NCI-H1105 treated with DMSO at 0.1 percent for 48 hours (cell line): ENCODE data around the gene SKP2.
"Not testable (repeated sequence)": the region's sequence is repeated elsewhere in the genome, so short reads cannot be mapped to it uniquely, and the experiment has no call there.

Experiments
- DNase-seq: peaks from one replicate; lab custom pipeline; 2025; lab: John Stamatoyannopoulos, UW

The SKP2 gene

GRCh38 chr5:36151434-36152323 is at the start of gene SKP2, which contains the start of gene LMBRD2:
TSS of gene SKP2 (plus strand) at chr5:36152111. CDS start at chr5:36152263, 152 bp downstream.
TSS of gene LMBRD2 (minus strand) at chr5:36151887. CDS start at chr5:36143349, 8,538 bp downstream.
- peak; percentile 99 for DNase-seq

GRCh38 chr5:36105819-36106218 is 46.1 kb upstream of the SKP2 start:
- no peak for DNase-seq

DNA sequence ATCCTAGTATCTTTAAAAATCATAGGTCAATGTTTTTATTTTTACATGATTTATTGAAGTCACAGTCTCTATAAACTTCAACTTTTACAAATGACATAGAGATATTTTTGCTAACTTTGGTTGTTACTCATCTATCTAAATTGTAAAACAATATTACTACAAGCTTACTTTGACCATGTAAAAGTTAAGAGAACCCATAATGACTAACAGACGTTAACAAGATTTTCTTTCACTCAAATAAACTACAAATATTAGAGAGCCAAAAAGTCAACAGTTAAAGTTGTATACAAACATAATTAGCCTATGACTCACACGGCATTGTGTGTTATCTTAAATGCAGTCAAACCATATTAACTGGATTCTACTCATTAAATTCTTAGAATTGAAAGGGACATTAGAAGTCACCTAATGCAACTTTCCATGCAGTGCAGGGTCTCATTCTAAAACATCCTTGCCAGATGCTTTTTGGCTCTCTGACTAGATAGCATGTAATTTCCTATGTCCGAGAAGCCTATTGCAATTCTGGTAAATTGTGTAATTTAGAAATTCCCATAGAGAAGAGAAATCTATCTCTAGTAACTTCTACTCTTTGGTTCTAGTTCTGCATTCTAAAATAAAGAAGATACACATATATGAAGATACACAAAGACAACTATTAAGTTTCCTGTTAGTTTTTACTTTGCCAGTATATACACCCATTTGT is 43.0 kb upstream of the SKP2 start:
- DNase-seq: no peak

DNA sequence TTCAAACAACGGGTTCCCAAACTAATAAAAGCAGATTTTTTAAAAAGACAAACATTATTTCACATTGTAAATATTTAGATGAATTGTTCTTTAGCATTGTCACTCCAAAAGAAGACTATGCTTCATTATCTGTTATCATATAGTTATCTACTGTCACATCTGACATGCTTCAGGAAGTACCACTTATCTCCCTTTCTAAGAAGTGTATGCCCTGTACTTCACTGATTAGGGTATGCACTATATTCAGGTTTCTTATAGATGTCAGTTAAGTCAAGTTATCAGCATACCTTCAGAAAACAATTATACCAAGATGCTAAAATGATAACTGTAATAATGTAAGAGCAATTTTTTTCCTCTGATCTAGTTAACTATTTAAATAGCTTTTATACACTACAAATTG is 40.7 kb upstream of the SKP2 start:
- no peak for DNase-seq

- DNase-seq: no peak
These were observed 26.0 kb upstream of the SKP2 start for GRCh38 chr5:36125868-36126267.

DNA sequence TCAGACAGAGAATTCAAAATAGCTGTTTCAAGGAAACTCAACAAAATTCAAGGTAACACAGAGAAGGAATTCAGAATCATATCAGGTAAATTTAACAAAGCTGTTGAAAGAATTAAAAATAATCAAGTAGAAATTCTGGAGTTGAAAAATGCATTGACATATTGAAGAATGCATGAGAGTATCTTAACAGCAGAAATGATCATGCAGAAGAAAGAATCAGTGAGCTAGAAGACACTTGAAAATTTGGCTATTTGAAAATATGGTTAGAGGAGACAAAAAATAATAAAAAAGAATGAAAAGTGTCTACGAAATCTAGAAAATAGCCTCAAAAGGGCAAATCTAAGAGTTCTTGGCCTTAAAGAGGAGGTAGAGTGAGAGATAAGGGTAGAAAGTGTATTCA is 23.1 kb upstream of the SKP2 start:
- no peak for DNase-seq

DNA sequence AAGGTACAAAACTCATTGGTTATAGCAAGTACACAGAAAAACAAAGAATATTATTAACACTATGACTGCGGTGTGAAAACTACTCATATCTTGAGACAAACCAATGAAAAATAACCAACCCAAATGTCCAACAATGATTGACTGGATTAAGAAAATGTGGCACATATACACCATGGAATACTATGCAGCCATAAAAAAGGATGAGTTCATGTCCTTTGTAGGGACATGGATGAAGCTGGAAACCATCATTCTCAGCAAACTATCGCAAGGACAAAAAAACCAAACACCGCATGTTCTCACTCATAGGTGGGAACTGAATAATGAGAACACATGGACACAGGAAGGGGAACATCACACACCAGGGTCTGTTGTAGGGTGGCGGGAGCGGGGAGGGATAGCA is 22.2 kb upstream of the SKP2 start:
- DNase-seq: not testable (repeated sequence)

DNA sequence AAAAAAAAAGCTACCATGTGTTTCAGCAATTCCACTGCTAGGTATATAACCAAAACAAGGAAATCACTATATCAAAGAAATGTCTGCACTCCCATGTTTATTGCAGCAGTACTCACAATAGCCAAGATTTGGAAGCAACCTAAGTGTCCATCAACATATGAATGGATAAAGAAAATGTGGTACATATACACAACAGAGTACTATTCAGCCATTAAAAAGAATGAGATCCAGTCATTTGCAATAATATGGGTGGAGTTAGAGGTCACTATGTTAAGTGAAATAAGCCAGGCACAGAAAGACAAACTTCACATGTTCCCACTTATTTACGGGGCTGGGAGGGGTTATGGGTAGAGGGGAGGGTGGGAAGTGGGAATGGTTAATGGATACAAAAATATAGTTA is 18.9 kb upstream of the SKP2 start:
- not testable (repeated sequence) for DNase-seq

- no peak for DNase-seq
These were observed 15.9 kb upstream of the SKP2 start for GRCh38 chr5:36135988-36136387.

DNA sequence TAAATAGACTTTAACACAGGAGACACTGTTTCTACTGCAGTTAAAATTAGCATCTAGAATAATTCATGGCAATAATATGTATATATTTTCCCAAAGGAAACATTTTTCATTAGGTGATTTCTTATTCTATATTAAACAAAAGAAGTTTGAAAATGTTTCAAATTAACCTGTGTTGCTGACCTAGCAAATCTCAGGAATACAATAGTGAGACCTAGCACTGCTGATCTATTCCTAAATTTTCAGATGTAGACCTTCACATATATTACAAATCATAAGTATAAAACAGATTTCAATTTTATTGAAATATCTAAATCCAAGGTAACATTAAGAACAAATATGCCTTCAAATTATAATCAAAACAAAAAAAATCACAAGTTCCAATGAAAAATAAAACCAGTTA is 15.3 kb upstream of the SKP2 start:
- DNase-seq: no peak

DNA sequence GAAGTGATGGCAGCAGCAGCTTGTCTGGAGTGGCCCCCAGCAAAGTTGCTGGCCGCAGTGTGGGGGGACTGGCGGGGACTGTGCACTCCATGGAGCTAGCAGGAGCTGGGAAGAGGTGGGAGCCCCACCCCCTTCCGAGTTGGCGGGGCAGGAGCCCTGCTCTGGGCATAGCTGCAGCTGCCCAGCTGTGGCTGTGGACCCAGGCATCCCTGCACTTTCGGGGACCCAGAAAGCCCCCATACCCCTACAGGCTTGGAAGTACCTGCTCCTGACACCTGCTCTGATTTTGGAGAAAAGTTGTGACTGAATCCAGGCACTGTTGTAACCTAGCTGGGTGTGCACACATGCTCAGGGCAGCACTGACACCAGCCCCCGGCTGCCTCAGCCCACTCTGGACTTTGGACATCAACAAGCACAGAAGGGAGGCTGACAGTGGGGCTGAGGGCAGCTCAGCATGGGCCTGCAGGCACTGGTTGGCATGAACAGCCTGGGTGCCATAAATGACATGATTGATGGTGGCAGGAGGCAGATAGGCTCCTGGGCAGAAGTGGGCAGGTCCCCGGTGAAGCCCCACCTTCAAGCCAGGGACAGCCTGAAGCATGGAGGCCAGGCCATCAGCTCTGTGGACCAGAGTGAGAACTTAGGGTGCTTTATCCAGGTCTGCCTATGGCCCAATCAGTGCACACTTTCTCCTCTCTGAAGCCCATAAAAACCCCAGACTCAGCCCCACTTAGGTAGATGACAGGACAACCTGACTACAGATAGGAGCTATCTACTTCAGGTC is 12.8 kb upstream of the SKP2 start:
- DNase-seq: no peak

GRCh38 chr5:36145311-36145710 is 6.6 kb upstream of the SKP2 start:
- no peak for DNase-seq

GRCh38 chr5:36146390-36146789 is 5.5 kb upstream of the SKP2 start:
- no peak for DNase-seq

DNA sequence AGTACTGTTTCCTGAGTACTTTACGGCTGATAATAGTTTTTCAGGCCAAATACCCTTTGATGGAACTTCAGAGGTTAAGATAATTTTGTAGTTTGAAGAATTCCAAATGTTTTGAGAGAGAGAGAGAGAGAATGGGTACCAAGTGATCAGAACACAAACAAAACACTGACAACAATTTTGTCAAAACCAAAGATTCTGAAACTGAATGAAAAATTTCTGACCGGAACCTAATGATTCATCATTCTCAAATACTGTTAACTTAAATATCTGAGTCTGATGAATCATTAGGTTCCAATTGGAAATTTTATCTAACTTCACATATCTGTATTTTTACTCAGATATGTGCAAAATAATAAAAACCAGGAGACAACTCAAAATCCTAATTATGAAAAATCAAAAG is 4.2 kb upstream of the SKP2 start:
- DNase-seq: no peak

DNA sequence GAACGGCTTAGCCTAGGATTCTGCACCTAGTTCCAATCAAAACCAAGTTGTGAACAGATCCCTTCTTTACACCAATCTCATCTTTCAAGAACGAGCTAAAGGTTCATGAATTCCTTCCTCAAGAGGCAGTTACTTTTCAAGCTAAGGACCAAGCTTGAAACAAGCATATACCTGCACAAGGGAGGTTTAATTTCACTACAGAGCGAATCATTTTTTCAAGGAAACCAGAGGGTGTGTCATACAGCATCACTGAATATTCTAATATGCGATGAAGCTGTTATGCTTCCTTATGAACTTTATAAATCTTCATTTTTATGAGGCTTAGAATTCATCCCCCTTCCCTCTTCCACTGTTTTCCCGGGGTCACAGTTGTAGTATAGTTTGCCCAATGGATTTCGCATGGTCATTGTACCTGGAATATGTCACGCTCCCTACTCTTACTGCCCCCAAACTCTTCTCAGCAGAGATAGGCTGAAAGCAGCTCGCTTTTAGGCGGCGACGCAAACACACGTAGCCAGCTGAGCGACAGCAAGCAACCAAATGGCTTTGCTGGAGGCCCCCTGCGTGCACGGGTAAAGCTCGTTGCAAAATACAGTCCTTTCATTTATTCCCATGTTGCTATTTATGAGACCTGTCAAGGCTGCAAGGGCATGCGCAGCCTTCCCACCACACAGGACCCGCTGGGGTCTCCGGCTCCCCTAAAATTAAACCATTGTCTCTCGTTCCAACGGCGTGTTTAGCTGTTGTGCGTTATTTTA is 1.1 kb upstream of the SKP2 start:
- peak; percentile 79 for DNase-seq

- peak; percentile 53 for DNase-seq
These were observed 700 bp downstream of the SKP2 start for GRCh38 chr5:36152324-36153297.

DNA sequence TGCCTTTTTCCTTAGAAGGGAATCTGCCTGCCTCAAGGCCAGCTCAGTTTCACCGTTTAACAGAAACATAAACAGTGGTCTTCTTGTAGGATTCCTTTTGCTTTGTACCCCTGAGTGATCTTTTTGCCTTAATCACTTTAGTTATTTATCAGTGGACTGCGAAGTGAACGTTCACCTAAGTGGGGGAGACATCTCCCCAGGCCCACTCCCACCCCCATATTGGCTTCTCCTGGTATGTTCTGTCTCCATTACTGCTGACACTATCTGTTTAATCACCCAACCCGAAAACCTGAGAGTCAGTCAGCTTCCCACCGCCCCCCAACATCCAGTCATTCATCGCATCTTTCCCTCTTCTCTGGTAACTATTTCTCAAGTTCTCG is 1.4 kb downstream of the SKP2 start:
- no peak for DNase-seq

- no peak for DNase-seq
These were observed 1.8 kb downstream of the SKP2 start for GRCh38 chr5:36153726-36154125.

DNA sequence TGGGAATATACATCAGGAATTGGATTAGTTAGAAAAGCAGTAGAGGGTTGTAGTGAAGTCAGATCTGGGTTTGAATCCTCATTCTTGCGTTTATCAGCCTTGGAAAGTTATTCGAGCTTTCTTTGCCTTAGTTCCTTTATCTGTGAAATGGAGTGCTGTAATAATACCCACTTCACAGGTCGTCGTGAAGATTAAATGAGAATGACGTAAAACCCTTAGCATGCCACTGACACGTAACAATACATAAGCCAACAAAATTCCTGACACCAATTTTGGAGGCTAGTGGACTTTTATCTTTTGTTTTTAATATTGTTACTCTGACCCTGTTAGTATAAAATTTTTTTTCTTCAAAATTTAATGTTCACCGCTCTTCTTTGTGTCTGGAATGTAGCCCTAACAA is 3.4 kb downstream of the SKP2 start:
- no peak for DNase-seq

DNA sequence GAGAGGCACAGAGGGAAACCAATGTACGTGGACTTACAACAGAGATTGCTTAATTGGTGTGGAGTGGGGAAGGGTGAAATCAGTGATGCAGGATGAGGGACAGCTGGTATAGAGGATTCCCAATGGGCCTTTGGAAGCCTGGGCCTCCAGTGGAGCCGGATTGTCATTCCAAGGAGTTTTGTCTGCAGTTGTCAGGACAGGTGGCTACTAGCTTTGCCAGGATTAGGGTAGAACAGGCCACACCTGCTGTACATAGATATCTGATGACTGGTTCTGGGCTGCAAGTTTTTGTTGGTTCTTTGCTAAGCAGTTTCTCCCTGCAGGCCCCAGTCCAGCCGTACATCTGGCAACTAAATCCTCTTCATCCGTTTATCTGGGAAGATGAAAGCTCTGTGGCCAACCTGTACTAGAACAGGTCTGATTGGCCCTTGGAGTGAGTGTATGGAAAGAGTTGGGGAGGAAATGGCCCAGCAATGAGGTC is 4.2 kb downstream of the SKP2 start:
- DNase-seq: no peak
